Adipocyte (in vitro differentiated cells): ENCODE results near the gene STRN.
"Not testable (repeated sequence)": the region's sequence is repeated elsewhere in the genome, so short reads cannot be mapped to it uniquely, and the experiment has no call there.

Source experiments
- DNase-seq: peaks from one replicate; pipeline ENCODE4 v3.0.0-alpha.2; 2015; ENCODE audit warnings: low read depth
- H3K27me3 ChIP-seq: replicated peaks from 2 replicates; pipeline ENCODE4 v1.7.0; 2013; ENCODE audit warnings: mild to moderate bottlenecking, low read length, moderate library complexity; ENCODE audit not compliant: control insufficient read depth, insufficient read depth
- H3K36me3 ChIP-seq: 2 replicates; pipeline ENCODE4 v1.7.0; 2013; ENCODE audit warnings: low read length, mild to moderate bottlenecking, moderate library complexity; ENCODE audit not compliant: control insufficient read depth, insufficient read depth, severe bottlenecking
- H3K4me1 ChIP-seq: 2 replicates; pipeline ENCODE4 v1.7.0; 2013; ENCODE audit warnings: mild to moderate bottlenecking, low read length, moderate library complexity; ENCODE audit not compliant: control insufficient read depth, insufficient read depth
- H3K4me3 ChIP-seq: 2 replicates; pipeline ENCODE4 v1.7.0; 2013; ENCODE audit warnings: mild to moderate bottlenecking, low read length, moderate library complexity
- H3K9ac ChIP-seq: 2 replicates; pipeline ENCODE4 v1.7.0; 2013; ENCODE audit warnings: mild to moderate bottlenecking, low read length, moderate library complexity
- H3K9me3 ChIP-seq: 2 replicates; pipeline ENCODE4 v1.7.0; 2013; ENCODE audit warnings: mild to moderate bottlenecking, low read length, moderate library complexity; ENCODE audit not compliant: control insufficient read depth

Gene STRN

DNA sequence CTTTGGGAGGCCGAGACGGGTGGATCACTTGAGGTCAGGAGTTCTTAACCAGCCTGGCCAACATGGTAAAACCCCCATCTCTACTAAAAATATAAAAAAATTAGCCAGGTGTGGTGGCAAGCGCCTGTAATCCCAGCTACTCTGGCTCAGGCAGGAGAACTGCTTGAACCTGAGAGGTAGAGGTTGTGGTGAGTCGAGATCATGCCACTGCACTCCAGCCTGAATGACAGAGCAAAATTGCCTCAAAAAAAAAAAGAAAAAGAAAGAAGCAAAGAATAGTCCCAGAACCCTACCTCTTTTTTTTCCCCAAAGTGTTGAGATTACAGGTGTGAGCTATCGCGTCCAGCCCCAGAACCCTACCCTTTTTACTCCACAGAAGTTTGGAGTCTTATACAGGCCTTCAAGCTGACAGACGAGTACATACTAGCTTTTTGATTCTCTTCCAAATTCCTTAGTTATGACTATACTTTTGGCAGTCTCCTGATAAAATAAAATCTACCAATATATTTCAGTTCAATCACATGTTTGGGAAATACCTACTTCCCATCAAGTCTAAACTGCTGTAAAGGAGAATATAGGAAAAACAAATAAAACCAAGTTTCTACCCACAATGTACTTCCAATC is 35.4 kb downstream of the STRN start:
- H3K27me3 ChIP-seq, H3K9me3 ChIP-seq, H3K4me3 ChIP-seq, H3K36me3 ChIP-seq: not testable (repeated sequence)
- peaks cover 18% of the 10 kb centered on the region for H3K4me1 ChIP-seq
- peak overlapping the region; percentile 38 for H3K9ac ChIP-seq
- DNase-seq = peak; percentile 80

DNA sequence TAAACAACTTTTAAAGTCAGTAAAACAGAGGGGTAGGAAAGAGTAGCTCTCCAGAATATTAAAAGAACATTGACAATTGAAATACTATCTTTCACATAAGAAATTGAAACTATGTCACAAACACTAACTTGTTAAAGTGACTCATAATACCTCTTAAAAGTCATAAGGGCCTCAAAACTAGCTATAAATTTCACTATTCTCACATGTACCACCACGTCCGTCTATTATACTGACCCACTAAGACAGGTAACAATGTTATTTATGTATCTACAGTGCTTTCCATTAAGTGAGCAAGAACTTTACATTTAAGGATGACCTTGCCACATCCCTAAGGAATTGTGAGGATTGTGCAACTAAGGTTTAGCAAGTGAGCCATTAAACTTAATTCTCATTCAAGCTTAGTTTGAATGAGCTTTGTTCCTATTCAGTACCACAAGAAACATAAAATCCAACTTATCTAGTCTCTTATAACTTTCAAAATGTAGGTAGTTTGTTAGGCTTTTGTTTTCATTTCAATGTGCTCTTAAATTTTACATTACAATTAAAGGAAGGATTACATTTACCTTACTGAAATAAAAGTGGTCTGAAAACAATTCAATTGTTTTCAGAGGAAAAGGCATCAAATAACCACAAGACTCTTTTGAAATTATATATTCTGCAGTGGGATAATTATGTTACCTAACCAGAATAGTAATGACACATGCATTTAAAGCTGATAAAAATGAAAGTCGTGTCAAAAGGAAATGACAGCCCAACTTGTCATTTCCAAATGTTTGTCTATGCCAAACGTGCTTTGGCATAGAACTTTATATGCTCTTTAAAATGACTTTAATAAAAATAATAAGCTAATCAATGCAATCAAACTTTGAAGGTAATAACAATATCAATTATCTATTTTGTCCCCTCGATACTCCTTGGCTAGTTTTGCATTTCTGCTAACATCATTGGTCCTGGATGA is 39.9 kb downstream of the STRN start:
- H3K27me3 ChIP-seq, H3K9ac ChIP-seq, H3K36me3 ChIP-seq, H3K9me3 ChIP-seq: not testable (repeated sequence)
- Histone ChIP-seq H3K4me3 (peak overlapping the region; percentile 24), H3K4me1 (peaks cover 18% of the 10 kb centered on the region)
- peak; percentile 44 for DNase-seq

DNA sequence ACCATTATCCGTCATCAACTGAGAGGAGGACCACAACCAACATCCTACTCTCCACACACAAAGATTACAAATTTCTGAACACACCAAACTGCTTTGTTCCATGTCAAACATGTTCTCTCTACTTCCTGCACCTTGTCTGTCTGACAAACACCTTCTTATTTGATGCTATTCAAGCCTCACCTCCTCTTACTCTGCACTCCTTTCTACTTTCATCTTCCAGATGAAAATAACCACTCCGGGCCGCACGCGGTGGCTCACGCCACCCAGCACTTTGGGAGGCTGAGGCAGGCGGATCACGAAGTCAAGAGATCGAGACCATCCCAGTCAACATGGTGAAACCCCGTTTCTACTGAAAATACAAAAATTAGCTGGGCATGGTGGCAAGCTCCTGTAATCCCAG is 43.7 kb downstream of the STRN start:
- not testable (repeated sequence) for H3K9ac ChIP-seq, DNase-seq, H3K4me1 ChIP-seq, H3K9me3 ChIP-seq, H3K36me3 ChIP-seq, H3K27me3 ChIP-seq, H3K4me3 ChIP-seq

DNA sequence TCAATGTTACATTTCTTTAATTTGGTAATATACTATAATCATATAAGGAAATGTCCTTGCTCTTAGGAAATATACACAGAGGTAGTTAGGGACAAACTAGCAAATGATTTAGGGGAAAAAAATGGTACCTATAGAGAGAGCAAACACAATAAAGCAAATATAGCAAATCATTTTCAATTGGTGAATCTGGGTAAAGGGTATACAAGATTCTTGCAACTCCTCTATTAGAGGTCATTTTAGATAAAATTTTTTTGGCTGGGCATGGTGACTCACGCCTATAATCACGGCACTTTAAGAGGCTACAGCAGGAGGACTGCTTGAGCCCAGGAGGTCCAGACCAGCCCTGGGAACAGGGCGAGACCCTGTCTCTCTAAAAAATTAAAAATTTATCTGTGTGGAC is 44.4 kb downstream of the STRN start:
- DNase-seq = no peak
- peaks cover 8% of the 10 kb centered on the region for H3K4me1 ChIP-seq
- H3K36me3 ChIP-seq = no peaks in the 10 kb centered on the region
- H3K9me3 ChIP-seq = no peaks in the 10 kb centered on the region
- H3K4me3 ChIP-seq = no peak overlapping the region
- no peak overlapping the region for H3K9ac ChIP-seq
- H3K27me3 ChIP-seq = no peaks in the 10 kb centered on the region

DNA sequence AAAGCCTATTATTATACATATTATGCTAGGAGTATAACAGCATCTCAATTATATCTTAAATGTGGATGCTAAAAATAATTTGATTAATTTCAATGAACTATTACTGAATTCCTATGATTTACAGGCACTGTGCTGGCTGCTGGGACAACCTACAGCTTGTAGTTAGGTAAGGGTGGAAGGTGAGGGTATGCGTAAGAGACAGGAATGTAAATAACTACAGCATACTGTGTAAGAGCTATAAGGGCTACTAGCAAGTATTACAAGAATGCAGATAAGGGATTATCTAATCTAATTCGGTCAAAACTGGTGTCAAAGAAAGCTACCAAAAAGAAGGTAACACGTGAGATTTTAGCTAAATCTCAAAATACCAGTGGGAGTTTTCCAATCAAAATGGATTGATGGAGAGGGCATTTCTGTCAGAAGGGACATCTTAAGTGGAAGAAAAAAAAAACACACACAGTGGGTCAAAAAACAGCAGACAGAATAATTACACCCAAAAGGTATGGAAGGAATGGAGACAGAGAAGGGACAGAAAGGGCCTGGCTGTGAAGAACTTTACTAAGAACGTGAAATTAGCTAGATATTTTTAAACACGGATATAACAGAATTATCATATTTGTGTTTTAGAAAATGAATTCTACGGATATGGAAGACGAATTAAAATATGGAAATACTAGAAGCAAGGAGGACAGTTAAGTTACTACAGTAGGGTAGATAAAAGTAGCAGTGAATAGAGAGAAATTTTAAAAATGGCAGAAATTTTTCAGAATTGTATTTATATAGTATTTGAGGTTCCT is 47.1 kb downstream of the STRN start:
- Histone ChIP-seq H3K9me3 (no peaks in the 10 kb centered on the region), H3K4me3 (no peak overlapping the region), H3K9ac (no peak overlapping the region), H3K4me1 (peaks cover 9% of the 10 kb centered on the region), H3K36me3 (no peaks in the 10 kb centered on the region), H3K27me3 (no peaks in the 10 kb centered on the region)
- DNase-seq = no peak

DNA sequence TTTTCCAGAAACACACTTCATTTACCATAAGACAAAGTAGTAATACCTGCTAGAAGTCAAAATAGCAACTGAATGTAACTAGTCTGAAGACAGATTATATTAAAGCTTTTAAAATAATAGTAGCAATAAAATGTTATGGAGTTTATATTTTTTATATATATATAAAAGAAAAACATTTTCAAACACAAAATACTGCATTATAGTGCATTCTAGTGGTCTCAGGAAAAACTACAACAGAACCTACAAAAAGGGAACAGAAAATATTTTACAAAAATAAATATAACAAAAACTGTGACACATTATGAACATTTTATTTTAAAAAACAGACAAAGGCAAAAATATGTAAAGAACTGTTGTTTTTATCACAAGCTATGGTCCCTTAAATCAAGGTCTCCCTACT is 48.0 kb downstream of the STRN start:
- Histone ChIP-seq H3K27me3 (no peaks in the 10 kb centered on the region), H3K4me3 (no peak overlapping the region), H3K36me3 (no peaks in the 10 kb centered on the region), H3K9ac (no peak overlapping the region), H3K4me1 (peaks cover 9% of the 10 kb centered on the region), H3K9me3 (no peaks in the 10 kb centered on the region)
- DNase-seq = peak; percentile 54

- Histone ChIP-seq H3K4me1 (peaks cover 9% of the 10 kb centered on the region), H3K9me3 (no peaks in the 10 kb centered on the region), H3K27me3 (no peaks in the 10 kb centered on the region), H3K9ac (no peak overlapping the region), H3K4me3 (no peak overlapping the region), H3K36me3 (peaks cover 5% of the 10 kb centered on the region)
- no peak for DNase-seq
Observed at GRCh38 chr2:36915627-36916026, 50.7 kb downstream of the STRN start.

GRCh38 chr2:36912695-36913094 is 53.6 kb downstream of the STRN start:
- Histone ChIP-seq H3K36me3 (peaks cover 10% of the 10 kb centered on the region), H3K4me3 (no peak overlapping the region), H3K9me3 (no peaks in the 10 kb centered on the region), H3K4me1 (peaks cover 9% of the 10 kb centered on the region), H3K27me3 (no peaks in the 10 kb centered on the region), H3K9ac (no peak overlapping the region)
- no peak for DNase-seq

DNA sequence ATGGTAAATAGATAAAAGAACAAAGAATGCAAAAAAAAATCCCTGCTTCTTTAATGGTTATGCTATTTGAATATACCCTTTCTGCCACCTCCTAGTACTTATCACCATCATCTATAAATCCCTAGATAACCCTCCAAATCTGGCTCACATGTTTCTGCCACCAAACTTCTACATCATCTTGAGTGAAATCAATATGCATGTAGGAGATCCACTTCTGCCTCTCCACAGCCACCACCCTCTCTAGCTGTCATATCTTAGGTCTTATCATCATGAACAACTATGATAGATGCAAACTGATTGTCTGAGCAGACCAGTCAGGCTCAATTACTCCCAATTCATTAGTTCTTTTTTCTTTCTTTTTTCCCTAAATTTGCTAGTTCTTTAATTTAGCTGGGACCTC is 55.3 kb downstream of the STRN start:
- Histone ChIP-seq H3K4me1 (peaks cover 7% of the 10 kb centered on the region), H3K36me3 (peaks cover 10% of the 10 kb centered on the region), H3K9me3 (no peaks in the 10 kb centered on the region), H3K9ac (no peak overlapping the region), H3K4me3 (no peak overlapping the region), H3K27me3 (no peaks in the 10 kb centered on the region)
- no peak for DNase-seq

- Histone ChIP-seq H3K4me1 (no peaks in the 10 kb centered on the region), H3K9ac (no peak overlapping the region), H3K9me3 (no peaks in the 10 kb centered on the region), H3K4me3 (no peak overlapping the region), H3K27me3 (no peaks in the 10 kb centered on the region), H3K36me3 (peaks cover 11% of the 10 kb centered on the region)
- DNase-seq = no peak
Observed at GRCh38 chr2:36906277-36906676, 60.1 kb downstream of the STRN start.

GRCh38 chr2:36904636-36905035 is 61.7 kb downstream of the STRN start:
- no peak for DNase-seq
- H3K4me3 ChIP-seq = no peak overlapping the region
- H3K4me1 ChIP-seq = no peaks in the 10 kb centered on the region
- H3K9ac ChIP-seq = no peak overlapping the region
- H3K36me3 ChIP-seq = peaks cover 11% of the 10 kb centered on the region
- no peaks in the 10 kb centered on the region for H3K27me3 ChIP-seq
- H3K9me3 ChIP-seq = no peaks in the 10 kb centered on the region
